Measurements from ENCODE around the gene YBX2.

DNA sequence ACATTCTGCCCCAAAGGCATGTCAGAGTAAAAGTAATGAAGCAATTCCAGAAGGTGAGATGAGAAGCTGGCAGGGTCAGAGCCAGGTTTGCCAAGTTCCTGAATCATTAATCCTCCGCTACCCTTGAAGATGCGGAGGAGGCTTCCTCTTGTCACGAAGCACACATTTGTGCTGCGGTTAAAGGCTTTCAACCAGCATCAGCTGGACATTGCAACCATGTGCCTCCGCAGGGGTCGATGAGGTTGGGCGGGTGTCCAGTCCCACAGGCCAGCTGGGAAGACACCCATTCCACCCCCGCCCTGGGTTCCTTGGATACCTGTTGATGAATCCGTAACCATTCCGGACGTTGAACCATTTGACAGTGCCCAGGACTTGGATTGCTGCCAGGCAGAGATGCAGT lies 1.3 kb downstream of the YBX2 start:
- TF ChIP-seq, protein P1, sequence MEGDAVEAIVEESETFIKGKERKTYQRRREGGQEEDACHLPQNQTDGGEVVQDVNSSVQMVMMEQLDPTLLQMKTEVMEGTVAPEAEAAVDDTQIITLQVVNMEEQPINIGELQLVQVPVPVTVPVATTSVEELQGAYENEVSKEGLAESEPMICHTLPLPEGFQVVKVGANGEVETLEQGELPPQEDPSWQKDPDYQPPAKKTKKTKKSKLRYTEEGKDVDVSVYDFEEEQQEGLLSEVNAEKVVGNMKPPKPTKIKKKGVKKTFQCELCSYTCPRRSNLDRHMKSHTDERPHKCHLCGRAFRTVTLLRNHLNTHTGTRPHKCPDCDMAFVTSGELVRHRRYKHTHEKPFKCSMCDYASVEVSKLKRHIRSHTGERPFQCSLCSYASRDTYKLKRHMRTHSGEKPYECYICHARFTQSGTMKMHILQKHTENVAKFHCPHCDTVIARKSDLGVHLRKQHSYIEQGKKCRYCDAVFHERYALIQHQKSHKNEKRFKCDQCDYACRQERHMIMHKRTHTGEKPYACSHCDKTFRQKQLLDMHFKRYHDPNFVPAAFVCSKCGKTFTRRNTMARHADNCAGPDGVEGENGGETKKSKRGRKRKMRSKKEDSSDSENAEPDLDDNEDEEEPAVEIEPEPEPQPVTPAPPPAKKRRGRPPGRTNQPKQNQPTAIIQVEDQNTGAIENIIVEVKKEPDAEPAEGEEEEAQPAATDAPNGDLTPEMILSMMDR (IDR thresholded peaks at IDR 0.05) = no peak
- no peak for TF ChIP-seq POLR2A (IDR thresholded peaks at IDR 0.05)
